LNCAP (cell line): ENCODE data around the gene KLHL30.

Experiments
- TF ChIP-seq, protein P1 (sequence below): fragments of 450-650 bp; IDR thresholded peaks from 2 replicates; pipeline ENCODE4 v1.5.1; 2017; ENCODE audit warnings: mild to moderate bottlenecking

KLHL30 gene

DNA sequence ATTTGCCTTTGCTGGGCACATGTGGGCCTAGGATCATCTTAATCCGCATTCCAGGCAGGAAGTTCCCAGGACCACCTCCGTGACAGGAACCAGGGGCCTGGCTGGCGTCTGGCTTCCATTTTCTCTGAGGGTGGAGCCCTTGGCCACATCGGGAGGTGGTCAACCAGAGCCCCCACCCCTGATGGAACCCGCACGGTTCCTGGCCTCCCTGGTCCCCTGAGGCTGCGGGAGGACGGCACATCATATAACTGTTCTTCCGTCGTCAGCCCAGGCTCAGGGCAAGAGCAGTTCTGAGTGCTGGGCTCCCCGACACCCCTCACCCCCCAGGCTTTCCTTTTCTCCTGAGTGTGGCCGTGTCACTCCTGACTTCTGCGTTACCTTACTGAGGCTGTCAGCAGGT, 24.9 kb upstream of the KLHL30 start:
- TF ChIP-seq, protein P1, sequence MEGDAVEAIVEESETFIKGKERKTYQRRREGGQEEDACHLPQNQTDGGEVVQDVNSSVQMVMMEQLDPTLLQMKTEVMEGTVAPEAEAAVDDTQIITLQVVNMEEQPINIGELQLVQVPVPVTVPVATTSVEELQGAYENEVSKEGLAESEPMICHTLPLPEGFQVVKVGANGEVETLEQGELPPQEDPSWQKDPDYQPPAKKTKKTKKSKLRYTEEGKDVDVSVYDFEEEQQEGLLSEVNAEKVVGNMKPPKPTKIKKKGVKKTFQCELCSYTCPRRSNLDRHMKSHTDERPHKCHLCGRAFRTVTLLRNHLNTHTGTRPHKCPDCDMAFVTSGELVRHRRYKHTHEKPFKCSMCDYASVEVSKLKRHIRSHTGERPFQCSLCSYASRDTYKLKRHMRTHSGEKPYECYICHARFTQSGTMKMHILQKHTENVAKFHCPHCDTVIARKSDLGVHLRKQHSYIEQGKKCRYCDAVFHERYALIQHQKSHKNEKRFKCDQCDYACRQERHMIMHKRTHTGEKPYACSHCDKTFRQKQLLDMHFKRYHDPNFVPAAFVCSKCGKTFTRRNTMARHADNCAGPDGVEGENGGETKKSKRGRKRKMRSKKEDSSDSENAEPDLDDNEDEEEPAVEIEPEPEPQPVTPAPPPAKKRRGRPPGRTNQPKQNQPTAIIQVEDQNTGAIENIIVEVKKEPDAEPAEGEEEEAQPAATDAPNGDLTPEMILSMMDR = no peak

- TF ChIP-seq, protein P1 = no peak
Observed at GRCh38 chr2:238114331-238114841, 24.1 kb upstream of the KLHL30 start.

- TF ChIP-seq, protein P1 = no peak
Observed at GRCh38 chr2:238114851-238115660, 23.4 kb upstream of the KLHL30 start.

DNA sequence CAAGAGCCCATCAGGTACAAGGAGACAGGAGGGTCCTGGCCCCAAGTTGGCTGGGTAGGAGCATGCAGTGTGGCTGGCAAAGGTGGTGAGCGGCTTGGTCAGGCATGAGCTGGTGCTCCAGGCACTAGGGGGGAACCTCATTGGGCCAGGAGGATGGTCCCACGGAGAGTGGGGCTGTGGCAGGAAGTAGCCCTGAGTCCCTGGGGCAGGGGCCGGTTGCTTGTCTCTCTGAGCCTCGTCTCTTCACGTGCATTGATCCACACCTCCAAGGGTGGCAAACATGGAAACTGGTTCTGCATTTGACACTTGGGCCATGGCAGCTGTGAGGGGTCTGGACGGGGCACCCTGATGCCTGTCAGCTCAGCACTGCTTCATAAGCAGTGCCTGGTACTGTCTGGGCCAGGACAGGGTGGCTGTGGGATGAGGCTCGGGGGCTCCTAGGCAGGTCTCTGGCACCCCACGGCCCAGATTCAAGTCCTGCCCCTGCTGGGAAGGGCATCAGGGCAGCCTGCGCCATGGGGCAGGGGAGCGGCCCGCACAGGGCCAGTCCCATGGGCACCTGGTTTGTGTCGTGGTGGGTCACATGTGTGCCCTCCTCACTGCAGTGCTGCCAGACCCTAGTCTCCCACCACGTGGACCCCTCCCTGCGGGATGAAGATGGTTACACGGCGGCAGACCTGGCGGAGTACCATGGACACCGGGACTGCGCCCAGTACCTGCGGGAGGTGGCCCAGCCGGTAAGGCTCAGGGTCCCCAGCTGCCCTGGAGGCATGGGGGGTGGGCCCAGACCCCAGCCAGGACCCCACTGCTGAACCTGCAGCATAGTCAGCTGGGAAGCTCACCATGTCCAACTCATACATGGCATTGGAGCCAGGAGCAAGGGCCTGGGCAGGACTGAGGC, 21.9 kb upstream of the KLHL30 start:
- TF ChIP-seq, protein P1 = no peak

GRCh38 chr2:238117199-238118154, 21.0 kb upstream of the KLHL30 start:
- TF ChIP-seq, protein P1 = no peak

DNA sequence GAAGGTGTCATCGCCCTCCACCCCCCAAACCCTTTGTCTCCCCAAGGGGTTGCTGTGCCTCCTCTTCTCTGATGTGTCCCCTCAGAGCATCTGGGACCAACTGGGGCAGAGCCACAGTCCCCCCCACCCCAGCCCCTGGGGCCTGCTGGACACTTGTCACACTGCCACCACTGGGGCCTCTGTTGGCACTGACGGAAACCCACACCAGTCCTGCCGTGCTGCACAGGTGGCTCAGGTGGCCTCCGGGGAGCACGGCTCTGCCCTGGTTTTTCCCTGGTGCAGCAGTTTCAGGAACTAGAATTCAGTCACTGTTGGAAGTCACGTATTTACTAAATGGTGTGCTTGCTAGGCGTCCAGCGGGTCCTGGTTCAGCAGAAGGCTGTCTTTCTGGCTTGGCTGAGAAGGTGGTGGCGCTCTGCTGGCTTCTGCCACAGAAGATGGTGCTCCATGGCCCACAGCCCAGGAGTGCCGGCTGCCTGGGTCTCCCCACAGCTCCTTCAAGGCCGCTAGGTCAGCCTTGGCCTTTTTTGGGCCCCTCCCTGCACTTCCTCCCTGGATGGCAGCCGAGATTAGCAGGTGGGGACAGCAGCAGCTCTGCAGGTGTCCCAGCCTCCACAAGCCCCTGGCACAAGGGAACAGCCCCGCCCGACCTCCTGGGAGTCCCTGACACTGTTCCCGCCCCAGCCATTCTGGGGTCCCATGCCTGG, 18.6 kb upstream of the KLHL30 start:
- TF ChIP-seq, protein P1 = no peak
